Inflammatory macrophage treated with lipopolysaccharide for 4 hours (primary cell): Measurements from ENCODE around the gene TRANK1.
A peak's percentile ranks its signal among the peaks of the same experiment; 100 is the strongest.
"Not testable (repeated sequence)": the region's sequence is repeated elsewhere in the genome, so short reads cannot be mapped to it uniquely, and the experiment has no call there.

Experiments used
- DNase-seq: peaks from one replicate; pipeline ENCODE4 v3.0.0-alpha.2; 2020

The TRANK1 gene

GRCh38 chr3:36890261-36890660 lies 54.6 kb downstream of the TRANK1 start:
- no peak for DNase-seq

- DNase-seq, result no peak
Observed at GRCh38 chr3:36881735-36882134, 63.1 kb downstream of the TRANK1 start.

GRCh38 chr3:36879842-36880241 lies 65.0 kb downstream of the TRANK1 start:
- DNase-seq, result not testable (repeated sequence)

GRCh38 chr3:36877930-36878685 lies 66.7 kb downstream of the TRANK1 start:
- no peak for DNase-seq

- DNase-seq, result peak; percentile 67
Observed at GRCh38 chr3:36876181-36876936, 68.5 kb downstream of the TRANK1 start.

- no peak for DNase-seq
Observed at GRCh38 chr3:36875397-36875796, 69.5 kb downstream of the TRANK1 start.

GRCh38 chr3:36874424-36874823 lies 70.4 kb downstream of the TRANK1 start:
- DNase-seq, result no peak

- DNase-seq, result no peak
Observed at GRCh38 chr3:36871379-36872126, 73.3 kb downstream of the TRANK1 start.

- peak; percentile 54 for DNase-seq
Observed at GRCh38 chr3:36868614-36869436, 76.0 kb downstream of the TRANK1 start.

- no peak for DNase-seq
Observed at GRCh38 chr3:36867810-36868209, 77.0 kb downstream of the TRANK1 start.

- no peak for DNase-seq
Observed at GRCh38 chr3:36866368-36866767, 78.5 kb downstream of the TRANK1 start.

GRCh38 chr3:36864180-36865053 lies 80.4 kb downstream of the TRANK1 start:
- DNase-seq, result peak; percentile 47

- no peak for DNase-seq
Observed at GRCh38 chr3:36862076-36862755, 82.6 kb downstream of the TRANK1 start.

- DNase-seq, result no peak
Observed at GRCh38 chr3:36859494-36859893, 85.4 kb downstream of the TRANK1 start.

- no peak for DNase-seq
Observed at GRCh38 chr3:36852071-36852470, 92.8 kb downstream of the TRANK1 start.

GRCh38 chr3:36850743-36851142 lies 94.1 kb downstream of the TRANK1 start:
- DNase-seq, result no peak

GRCh38 chr3:36846406-36846805 lies 98.4 kb downstream of the TRANK1 start:
- DNase-seq, result no peak

- DNase-seq, result peak; percentile 13
Observed at GRCh38 chr3:36843065-36844051, 101.5 kb downstream of the TRANK1 start.

- no peak for DNase-seq
Observed at GRCh38 chr3:36842275-36842674, 102.6 kb downstream of the TRANK1 start.

- no peak for DNase-seq
Observed at GRCh38 chr3:36840453-36840921, 104.4 kb downstream of the TRANK1 start.
